Stomach smooth muscle (tissue), 2 donors: Measurements from ENCODE around the gene DCTN2.

ENCODE experiments used
- H3K27ac ChIP-seq: one replicate; pipeline ENCODE4 v1.7.0; 2013; ENCODE audit warnings: mild to moderate bottlenecking, low read length, inconsistent platforms
- H3K27me3 ChIP-seq, 2 donors: one replicate each; pipeline ENCODE4 v1.7.0; 2013; ENCODE audit warnings: low read length in 2 of 2; ENCODE audit not compliant: insufficient read depth in 2 of 2, control insufficient read depth in 1 of 2
- H3K36me3 ChIP-seq, 2 donors: one replicate each; pipeline ENCODE4 v1.7.0; 2013; ENCODE audit warnings: low read length in 2 of 2; ENCODE audit not compliant: control insufficient read depth in 2 of 2, insufficient read depth in 2 of 2
- H3K4me1 ChIP-seq: one replicate; pipeline ENCODE4 v1.7.0; 2013; ENCODE audit warnings: low read length; ENCODE audit not compliant: control insufficient read depth, insufficient read depth
- H3K4me3 ChIP-seq, 2 donors: one replicate each; pipeline ENCODE4 v1.7.0; 2013; ENCODE audit warnings: low read length in 2 of 2
- H3K9ac ChIP-seq, 2 donors: one replicate each; pipeline ENCODE4 v1.7.0; 2013; ENCODE audit warnings: low read length in 2 of 2, mild to moderate bottlenecking in 1 of 2
- H3K9me3 ChIP-seq, 2 donors: one replicate each; pipeline ENCODE4 v1.7.0; 2013; ENCODE audit warnings: low read length in 2 of 2; ENCODE audit not compliant: control insufficient read depth in 2 of 2
- donor health status: healthy.
- donor health status: Pancreatic carcinoma.

Gene DCTN2

GRCh38 chr12:57549203-57549908 is 2.4 kb upstream of the DCTN2 start:
- Histone ChIP-seq H3K9me3 (no peaks in the 10 kb centered on the region), H3K4me1 (peaks cover 23% of the 10 kb centered on the region), H3K27ac (no peak overlapping the region), H3K9ac (no peak overlapping the region), H3K27me3 (peaks cover 30 to 32% of the 10 kb centered on the region in 2 donors), H3K36me3 (peaks cover 0 to 3% of the 10 kb centered on the region in 2 donors), H3K4me3 (peak overlapping the region in 1 of 2 donors; percentile 69)

- no peak overlapping the region for H3K9ac ChIP-seq
- H3K27me3 ChIP-seq = peaks cover 28 to 30% of the 10 kb centered on the region in 2 donors
- peaks cover 25% of the 10 kb centered on the region for H3K4me1 ChIP-seq
- peaks cover 0 to 3% of the 10 kb centered on the region in 2 donors for H3K36me3 ChIP-seq
- no peak overlapping the region for H3K27ac ChIP-seq
- H3K9me3 ChIP-seq = no peaks in the 10 kb centered on the region
- H3K4me3 ChIP-seq = no peak overlapping the region
Observed at GRCh38 chr12:57548488-57548887, 1.5 kb upstream of the DCTN2 start.

- Histone ChIP-seq H3K4me1 (peaks cover 27% of the 10 kb centered on the region), H3K27ac (no peak overlapping the region), H3K9me3 (no peaks in the 10 kb centered on the region), H3K36me3 (peaks cover 0 to 3% of the 10 kb centered on the region in 2 donors), H3K9ac (no peak overlapping the region), H3K4me3 (no peak overlapping the region), H3K27me3 (peaks cover 24 to 30% of the 10 kb centered on the region in 2 donors)
Observed at GRCh38 chr12:57548013-57548315, 972 bp upstream of the DCTN2 start.

GRCh38 chr12:57547288-57548012 is 458 bp upstream of the DCTN2 start:
- H3K4me3 ChIP-seq = peak overlapping the region; percentile 87 to 90
- peaks cover 23 to 27% of the 10 kb centered on the region in 2 donors for H3K27me3 ChIP-seq
- H3K4me1 ChIP-seq = peaks cover 27% of the 10 kb centered on the region
- H3K9ac ChIP-seq = peak overlapping the region; percentile 48 to 64
- no peaks in the 10 kb centered on the region for H3K9me3 ChIP-seq
- peaks cover 0 to 3% of the 10 kb centered on the region in 2 donors for H3K36me3 ChIP-seq
- H3K27ac ChIP-seq = peak overlapping the region; percentile 82

GRCh38 chr12:57545809-57546437 is 1.1 kb downstream of the DCTN2 start:
- peaks cover 4 to 10% of the 10 kb centered on the region in 2 donors for H3K36me3 ChIP-seq
- peak overlapping the region; percentile 82 for H3K27ac ChIP-seq
- H3K9me3 ChIP-seq = no peaks in the 10 kb centered on the region
- peak overlapping the region; percentile 87 to 90 for H3K4me3 ChIP-seq
- H3K9ac ChIP-seq = peak overlapping the region; percentile 95 to 97
- H3K27me3 ChIP-seq = peaks cover 19 to 26% of the 10 kb centered on the region in 2 donors
- peaks cover 27% of the 10 kb centered on the region for H3K4me1 ChIP-seq

- H3K27me3 ChIP-seq = peaks cover 3% of the 10 kb centered on the region in 2 donors
- H3K27ac ChIP-seq = no peak overlapping the region
- peak overlapping the region in 1 of 2 donors; percentile 5 for H3K9ac ChIP-seq
- H3K36me3 ChIP-seq = peaks cover 8 to 24% of the 10 kb centered on the region in 2 donors
- peaks cover 19% of the 10 kb centered on the region for H3K4me1 ChIP-seq
- H3K4me3 ChIP-seq = no peak overlapping the region
- H3K9me3 ChIP-seq = no peaks in the 10 kb centered on the region
Observed at GRCh38 chr12:57543581-57543980, 3.4 kb downstream of the DCTN2 start.

GRCh38 chr12:57541717-57542116 is 5.3 kb downstream of the DCTN2 start:
- Histone ChIP-seq H3K27ac (no peak overlapping the region), H3K27me3 (no peaks in the 10 kb centered on the region), H3K9ac (no peak overlapping the region), H3K4me3 (no peak overlapping the region), H3K4me1 (peaks cover 19% of the 10 kb centered on the region), H3K9me3 (no peaks in the 10 kb centered on the region), H3K36me3 (peaks cover 8 to 33% of the 10 kb centered on the region in 2 donors)

GRCh38 chr12:57541001-57541400 is 6.0 kb downstream of the DCTN2 start:
- Histone ChIP-seq H3K4me3 (no peak overlapping the region), H3K4me1 (peaks cover 15% of the 10 kb centered on the region), H3K27ac (no peak overlapping the region), H3K9ac (no peak overlapping the region), H3K27me3 (no peaks in the 10 kb centered on the region), H3K36me3 (peaks cover 11 to 33% of the 10 kb centered on the region in 2 donors), H3K9me3 (no peaks in the 10 kb centered on the region)

- H3K27ac ChIP-seq = no peak overlapping the region
- H3K9me3 ChIP-seq = no peaks in the 10 kb centered on the region
- no peak overlapping the region for H3K9ac ChIP-seq
- H3K36me3 ChIP-seq = peaks cover 25 to 44% of the 10 kb centered on the region in 2 donors
- H3K4me1 ChIP-seq = peaks cover 3% of the 10 kb centered on the region
- no peak overlapping the region for H3K4me3 ChIP-seq
- no peaks in the 10 kb centered on the region for H3K27me3 ChIP-seq
Observed at GRCh38 chr12:57539134-57539768, 7.7 kb downstream of the DCTN2 start.

- Histone ChIP-seq H3K9ac (peak overlapping the region in 1 of 2 donors; percentile 29), H3K27ac (no peak overlapping the region), H3K36me3 (peaks cover 49 to 66% of the 10 kb centered on the region in 2 donors)
Observed at GRCh38 chr12:57536597-57536942, 10.4 kb downstream of the DCTN2 start.

More at GRCh38 chr12:57536597-57536942, 10.4 kb downstream of the DCTN2 start:
- H3K9me3 ChIP-seq = no peaks in the 10 kb centered on the region
- H3K27me3 ChIP-seq = no peaks in the 10 kb centered on the region
- H3K4me3 ChIP-seq = no peak overlapping the region
- no peaks in the 10 kb centered on the region for H3K4me1 ChIP-seq
